GM21737 (cell line): ENCODE results near the gene CNTF.

Source experiments
- ATAC-seq: cut with Tn5 transposase; IDR thresholded peaks from one replicate; pipeline ENCODE4 v1.9.1; 2021; ENCODE audit warnings: mild to moderate bottlenecking, moderate library complexity; ENCODE audit not compliant: unreplicated experiment

Gene CNTF

DNA sequence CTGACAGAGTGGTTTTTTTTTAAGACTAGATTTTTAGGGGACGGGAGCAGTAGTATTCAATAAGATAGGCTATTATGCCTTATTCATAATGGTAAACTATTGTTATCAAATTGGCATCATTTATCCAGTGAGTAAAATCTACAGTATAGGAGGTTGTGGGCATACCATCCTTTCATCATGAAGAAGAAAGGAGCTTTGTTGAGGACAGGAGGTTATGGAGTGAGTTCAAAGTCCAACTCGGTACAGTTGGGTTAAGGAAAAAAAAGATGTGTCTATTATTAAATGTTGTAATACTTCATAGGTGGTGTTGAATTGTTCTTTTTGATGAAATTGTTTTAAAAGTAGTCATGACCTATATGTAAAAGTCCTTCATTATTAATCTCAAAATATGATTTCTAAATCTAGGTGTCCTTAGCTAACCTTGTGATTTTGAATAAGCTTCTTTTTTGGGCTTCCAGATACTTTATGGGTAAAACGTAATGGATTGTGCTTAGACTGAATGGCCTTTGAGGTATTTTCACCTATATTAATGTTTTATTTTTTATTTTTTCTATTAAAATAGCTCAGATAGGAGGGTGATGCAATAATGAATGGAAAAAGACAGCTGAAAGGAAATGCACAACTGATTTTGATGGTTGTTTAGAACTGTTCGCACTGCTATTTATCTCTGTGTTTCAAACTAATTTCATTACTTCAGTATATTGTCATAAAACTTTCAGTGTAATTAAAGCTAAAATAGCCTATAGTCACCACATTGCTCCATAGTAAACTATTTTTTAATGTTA, 15.3 kb upstream of the CNTF start:
- no peak for ATAC-seq

DNA sequence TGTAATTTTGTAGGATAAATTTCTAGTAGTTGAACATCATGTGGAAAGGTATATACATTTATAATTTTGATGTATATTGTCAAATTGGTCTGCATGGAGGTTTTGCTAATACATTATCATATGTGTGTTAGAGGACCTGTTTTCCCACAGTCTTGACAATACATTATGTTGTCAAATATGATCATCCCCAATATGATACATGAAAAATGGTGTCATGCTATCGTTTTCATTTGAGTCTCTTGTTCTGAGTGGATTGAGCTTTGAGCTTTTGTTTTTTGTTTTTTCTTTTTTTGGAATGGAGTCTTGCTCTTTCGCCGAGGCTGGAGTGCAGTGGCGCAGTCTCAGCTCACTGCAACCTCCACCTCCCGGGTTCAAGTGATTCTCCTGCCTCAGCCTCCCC, 14.1 kb upstream of the CNTF start:
- no peak for ATAC-seq

DNA sequence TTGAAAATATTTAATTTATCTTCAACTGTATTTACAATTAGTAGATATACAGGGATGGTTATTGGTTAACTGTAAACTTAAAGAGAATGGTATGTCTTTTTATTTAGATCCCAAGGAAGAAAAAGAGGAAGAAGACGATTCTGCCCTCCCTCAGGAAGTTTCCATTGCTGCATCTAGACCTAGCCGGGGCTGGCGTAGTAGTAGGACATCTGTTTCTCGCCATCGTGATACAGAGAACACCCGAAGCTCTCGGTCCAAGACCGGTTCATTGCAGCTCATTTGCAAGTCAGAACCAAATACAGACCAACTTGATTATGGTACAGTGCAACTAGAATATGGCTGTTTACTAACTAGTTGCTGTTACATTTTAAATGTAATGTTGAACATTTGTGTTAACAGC, 12.7 kb upstream of the CNTF start:
- no peak for ATAC-seq

DNA sequence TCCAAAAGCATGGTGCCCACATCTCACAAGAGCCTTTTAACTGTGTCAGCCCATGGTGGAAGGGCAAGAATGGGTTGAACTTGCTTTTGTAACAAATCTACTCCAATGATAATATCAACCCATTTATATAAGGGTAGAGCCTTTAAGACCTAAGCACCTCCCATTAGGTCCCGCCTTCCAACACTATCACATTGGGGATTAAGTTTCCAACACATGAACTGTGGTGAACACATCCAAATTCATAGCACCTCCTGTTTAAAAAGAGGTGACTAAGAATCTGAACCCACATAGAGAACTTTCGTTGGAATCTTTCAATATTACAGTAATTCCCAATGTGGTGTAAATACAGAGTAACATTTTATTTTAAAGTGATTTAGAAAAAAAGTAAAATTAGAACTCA, 9.2 kb upstream of the CNTF start:
- ATAC-seq: no peak

DNA sequence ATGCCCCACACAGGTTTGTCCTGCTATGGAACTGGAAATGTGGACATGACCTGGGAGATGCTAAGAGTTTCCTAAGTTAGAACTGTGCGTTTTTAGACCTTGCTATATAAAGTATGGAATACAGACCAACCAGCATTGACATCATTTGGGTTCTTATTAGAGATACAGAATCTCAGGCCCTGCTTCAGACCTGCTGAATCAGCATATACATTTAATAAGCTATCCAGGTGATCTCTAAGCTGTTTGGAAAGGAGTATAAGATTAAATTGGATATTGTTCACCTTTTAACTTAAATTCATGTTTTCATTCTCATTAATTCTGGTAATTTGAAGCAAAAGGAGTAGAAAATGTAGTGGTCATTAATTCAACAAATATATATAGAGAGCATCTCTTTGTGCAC, 6.9 kb upstream of the CNTF start:
- no peak for ATAC-seq

DNA sequence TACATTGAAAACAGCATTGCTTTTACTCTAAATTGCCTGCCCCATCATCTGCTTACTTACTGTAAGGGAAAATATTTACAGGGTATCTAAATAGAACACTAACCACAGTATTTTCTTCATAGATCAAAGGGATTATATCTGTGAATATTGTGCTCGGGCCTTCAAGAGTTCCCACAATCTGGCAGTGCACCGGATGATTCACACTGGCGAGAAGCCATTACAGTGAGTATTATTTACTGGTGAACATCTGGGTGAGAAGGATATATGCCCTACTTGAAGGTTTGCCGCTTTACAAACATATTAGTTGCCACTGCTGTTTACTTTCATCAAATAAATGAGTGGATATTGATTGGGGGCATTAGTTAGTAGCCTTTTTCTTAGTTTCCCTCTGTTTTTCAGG, 5.9 kb upstream of the CNTF start:
- ATAC-seq: no peak

DNA sequence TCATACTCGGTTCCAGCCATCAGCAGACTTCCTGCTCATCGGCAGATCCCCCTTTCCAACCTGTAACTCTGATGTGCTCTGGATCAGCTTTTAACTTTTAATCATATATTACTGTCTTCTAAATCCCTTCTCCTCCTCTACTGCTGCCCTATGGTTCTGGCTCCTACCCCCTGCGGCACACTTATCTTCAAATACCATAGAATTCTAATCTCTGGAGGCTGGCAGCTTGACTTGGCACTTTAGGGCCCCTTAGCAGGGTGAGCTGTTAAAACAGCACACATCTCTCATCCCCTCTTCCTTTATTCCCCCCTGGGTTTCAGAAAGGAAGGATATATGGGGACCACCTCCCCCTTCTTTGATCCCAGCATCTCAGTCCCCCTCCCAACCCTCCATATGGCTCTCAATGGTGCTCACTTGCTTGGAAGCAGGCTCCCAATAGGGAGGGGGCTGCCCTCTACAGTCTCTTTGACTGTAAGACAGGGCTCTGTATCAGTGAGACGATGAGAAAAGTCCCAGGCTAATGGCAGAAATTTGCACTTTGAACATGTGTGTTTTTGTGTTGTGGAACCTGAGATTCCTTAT, 4.4 kb upstream of the CNTF start:
- ATAC-seq: no peak

DNA sequence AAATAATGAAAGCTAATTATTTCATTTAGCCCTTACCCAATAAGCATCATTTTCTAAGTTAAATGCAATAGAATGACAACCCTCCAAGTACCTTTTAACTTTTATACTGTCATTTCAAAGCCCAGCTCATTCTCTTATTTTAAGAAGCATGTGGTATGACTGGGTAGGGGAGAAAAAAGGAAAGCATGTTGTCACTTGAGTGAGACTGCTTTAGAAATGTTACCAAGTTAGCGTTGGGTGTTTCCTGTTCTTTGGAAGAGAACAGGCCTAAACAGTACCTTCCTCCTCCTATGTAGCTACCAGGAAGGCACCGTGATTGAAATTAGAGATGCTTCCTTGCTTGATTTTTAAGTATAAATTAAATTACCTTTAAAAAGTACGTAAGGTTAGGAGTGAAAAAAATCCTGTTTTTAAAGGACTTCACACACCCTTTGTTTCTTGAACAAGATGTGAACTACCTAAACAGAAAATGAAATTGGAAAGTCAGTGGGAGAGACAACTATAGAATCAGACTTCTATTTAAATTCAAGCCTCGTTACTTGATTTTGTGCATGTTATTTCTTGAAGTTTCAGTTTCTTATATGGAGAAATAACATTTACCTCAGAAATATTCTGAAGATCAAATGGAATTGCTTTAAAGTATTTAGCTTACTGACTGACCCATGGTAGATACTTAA, 741 bp upstream of the CNTF start:
- ATAC-seq: no peak

DNA sequence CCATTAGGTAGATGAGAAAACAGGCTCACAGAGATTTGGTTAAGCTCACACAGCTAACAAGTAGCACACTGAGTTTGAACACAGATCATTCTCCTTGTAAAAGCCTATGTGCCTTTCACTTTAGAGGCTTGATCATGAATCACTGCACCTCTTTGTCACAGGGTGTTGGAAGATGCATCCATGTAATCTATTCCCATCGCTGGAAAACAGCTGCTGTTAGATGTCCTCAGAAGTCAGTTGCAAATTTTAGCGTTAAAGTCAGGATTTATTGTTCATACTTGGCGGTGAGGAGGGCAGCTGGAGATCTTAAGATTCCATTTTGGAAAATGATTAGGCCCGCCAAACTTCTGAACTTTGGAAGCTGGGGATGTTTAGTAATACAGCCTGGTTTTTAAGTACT, 2.6 kb downstream of the CNTF start:
- no peak for ATAC-seq

DNA sequence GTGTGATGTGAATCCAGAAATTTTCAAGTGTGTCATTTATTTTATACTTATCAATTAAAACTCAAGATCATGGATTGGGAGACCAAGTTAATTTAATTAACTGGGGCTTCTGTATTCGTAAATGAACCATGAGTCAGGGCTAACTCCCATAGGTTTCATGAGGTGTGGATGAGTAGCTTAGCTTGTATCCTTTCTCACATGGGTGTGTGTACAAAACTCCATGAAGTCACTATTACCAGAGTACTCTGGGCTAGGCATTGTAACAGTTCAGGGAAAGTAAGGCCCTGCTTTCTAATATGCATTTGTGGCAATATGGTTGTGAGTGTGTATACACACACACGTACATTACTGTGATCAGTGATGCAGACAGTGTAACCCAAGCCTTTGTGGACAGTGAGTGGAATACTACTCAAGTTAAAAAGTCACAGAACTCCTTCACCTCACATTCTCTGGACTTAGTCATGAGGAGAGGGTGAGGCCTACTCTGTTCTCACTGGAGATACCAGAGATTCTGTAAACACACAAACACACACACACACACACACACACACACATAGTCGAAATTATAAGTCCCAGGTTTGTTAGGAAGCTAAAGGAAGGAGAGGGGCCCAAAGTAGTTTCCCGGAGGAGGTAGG, 3.5 kb downstream of the CNTF start:
- no peak for ATAC-seq

DNA sequence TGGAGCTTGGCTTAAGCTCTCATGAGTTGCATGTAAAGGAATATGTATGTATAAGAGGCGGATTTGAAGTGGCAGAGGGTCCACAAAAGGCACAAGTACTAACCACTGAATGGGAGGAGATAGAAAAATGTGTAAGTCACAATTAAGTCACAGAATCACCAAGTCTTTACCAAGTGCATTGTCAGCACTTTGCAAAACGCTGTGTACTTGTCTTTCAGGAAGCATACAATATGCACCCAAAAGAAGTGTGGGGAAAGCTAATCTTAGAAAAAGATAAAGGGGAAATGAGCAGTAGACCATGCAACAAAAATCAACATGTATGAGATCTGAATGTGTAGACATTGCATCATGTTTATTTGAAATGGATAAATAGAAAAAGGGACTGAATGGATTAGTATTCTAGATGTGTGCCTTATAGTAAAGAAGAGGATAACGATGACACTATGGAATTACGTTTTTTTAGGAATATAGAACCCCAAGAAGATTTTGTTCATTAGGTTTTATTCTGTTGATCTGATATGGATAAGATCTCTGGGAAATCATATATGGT, 4.5 kb downstream of the CNTF start:
- ATAC-seq: no peak

DNA sequence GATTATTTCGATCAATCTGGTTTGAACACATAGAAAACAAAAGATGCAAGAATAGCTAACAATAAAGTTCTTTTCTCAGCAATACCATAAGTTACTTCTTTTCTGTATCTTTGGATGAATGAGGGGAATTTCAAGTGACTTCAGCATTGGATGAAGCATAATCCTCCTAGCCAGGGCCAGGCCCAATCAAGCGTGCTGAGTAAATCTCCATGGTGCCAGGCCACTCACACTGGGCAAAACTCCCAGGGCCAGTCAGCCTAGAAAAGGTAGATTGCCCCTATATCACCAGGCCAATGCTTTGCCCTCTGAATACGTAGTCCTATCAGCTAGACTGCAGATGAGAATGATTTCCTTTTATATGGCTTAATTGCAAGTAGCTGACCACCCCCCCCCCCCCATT, 6.0 kb downstream of the CNTF start:
- no peak for ATAC-seq

DNA sequence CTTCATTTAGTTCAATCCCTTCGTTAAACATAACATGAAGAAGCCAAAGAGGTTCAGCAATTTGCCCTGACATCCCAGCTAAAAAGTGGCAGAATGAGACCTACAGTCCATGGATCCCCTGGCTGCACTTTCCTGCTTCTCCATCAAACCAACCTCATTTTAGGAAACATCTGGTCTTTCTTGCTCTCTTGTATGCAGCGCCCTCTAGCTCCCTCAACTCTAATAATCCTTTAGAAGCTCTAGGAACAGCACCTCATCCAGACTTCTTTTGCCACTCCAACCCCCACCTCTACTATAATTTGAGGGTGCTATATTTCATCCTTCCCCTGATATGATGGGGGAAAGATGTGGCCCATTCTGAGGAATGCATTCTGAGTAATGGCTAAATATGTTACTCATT, 7.4 kb downstream of the CNTF start:
- ATAC-seq: no peak

DNA sequence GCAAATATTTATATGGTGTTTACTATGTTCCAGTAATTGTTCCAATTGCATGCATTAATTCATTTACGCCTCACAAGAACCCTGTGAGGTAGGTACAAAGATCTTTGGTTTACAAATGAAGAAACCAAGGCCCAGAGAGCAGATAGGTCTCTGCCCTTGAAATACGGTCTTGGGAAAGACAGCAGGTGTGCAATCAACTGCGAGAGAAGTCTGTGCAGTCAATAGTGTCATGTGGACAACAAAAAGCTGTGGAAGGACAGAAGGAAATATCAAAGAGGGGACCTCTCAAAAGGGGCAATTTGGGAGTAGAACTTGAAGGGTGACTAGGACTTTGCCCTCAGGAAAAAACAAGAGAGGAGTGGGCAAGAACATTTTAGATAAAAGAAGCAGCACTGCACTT, 8.9 kb downstream of the CNTF start:
- no peak for ATAC-seq

DNA sequence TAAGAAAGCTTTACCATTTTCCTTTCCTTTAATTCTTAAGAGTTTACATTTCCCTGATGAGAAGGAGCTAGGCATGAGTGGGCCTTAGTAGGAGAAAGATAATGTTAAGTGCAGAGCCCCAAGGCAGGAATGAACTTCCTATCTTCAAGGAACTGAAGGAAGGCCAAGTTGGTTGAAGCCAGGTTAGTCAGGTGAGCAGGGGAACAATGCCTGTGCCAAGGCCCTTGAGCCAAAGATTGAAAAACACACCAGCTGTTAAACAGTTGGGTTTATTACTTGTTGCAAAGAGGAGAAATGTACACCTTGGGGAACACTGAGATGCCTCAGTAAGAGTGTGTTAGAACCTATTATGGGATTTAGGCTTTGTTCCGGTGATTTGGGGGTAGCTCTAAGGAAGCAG, 10.0 kb downstream of the CNTF start:
- ATAC-seq: no peak

DNA sequence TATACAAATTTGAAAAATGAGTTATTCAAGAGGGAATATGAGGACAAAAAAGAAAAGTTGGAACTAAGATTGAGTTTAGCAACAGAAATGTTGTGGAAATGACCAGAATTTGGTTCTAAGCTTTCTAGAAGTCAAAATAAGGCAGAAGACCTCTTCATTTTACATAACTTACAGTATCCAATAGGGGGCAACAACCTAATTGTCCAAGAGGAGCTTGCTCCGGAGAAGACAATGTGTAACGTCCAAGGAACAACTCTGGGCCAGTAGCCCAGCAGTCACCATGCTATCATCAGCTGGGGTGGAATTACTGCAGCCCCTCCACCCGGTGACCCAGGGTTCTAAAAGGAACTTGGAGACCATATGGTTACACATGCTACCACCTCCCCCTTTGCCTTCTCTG, 14.1 kb downstream of the CNTF start:
- no peak for ATAC-seq

DNA sequence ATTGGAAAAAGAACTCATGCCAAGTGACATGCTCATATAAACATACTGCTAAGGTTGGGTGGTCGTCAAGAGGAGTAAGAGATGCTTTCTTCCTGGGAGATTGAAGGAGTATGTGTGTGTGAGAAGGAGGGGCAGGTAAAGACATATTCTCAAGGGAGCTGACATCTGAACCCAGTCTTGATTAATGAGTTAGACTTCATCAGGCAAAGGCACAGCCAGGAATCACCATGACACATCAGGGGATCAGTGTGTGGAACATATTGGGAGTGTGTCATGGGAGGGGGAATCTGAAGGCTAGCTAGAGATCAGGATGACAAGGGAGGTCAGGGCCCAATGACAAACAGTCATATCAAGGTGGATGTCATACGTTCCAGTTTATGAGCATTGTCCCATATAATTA, 14.9 kb downstream of the CNTF start:
- no peak for ATAC-seq

DNA sequence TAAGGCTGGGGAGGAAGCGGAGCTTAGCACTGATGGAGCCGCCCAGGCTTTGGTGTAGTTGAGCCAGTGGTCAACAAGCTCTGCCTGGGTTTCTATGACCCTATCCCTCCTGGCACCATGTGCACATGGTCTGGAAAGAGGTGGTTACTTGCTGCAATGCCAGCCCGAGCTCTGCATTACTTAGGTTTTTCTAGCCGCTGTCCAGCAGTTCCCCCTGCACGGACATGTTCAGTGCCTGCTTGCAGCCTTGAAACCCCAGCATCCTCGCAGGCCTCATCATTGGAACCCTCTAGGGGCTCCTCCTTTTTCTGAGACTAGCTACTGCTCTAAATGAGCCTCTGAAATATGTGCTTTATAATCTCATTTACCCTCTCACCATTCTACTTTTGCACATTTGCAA, 16.6 kb downstream of the CNTF start:
- ATAC-seq: no peak

DNA sequence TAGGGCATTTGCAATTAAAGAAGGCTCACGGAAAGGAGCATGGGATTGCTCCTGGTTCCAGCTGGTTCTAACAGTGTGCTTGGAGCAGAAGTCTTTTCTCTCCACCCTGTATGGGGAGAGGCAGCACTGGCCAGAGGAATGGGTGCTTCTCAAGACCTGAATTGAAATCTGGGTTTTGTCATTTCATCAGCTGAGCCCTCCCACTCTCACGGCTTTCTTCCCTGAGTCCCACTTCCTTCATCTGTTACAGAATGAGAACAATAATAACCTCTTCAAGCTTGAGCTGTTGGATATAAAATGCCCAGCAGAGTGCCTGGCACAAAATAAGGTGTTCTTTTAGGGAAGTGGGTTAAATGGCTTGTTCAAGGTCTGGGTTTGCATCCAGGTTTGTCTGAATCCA, 17.2 kb downstream of the CNTF start:
- ATAC-seq: no peak

DNA sequence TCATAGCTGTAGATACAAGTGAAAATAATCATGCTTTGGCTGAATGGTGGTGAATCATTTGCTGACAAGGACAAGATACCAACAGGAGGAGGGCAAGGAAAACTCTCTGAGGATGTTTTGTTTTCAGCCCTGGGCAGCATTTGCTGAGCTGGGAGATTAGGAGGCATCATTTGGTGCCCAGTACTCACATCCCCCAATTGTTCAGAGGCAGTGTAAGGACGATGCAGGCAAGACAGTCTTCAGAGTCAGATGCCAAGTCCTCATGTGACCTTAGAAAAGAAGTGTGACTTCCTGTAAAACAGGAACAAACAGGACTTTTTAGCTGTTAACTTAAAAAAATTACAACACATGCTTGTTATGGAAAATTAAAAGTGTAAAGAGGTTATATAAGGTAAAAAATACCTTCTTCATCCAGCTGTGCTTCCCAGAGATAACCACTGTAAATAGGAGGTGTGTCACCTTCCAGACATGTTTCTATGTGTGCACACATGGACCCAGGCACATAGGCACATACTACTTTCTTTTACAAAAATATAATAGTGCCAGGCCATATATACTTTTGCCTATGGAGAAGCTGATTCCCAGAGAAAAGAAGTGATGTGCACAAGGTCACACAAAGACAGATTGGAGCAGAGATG, 18.0 kb downstream of the CNTF start:
- no peak for ATAC-seq

DNA sequence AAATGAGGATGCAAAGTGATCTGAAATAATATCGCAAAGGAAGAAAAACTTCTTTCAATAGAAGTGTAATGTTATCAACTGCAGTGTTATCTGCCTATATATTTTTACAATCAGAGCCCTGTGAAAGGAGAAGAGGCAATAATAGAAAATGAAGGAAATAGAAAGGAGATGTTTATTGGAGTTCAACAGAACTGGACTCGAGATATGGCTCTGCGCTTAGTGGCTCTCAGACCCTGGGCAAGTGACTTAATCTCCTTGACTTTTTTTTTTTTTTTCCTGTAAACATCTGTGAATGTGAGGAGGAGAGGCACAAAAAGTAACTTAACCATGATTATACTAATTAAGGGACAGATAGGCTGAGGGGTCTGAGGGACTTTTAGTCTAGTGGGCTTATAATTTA, 18.9 kb downstream of the CNTF start:
- ATAC-seq: no peak
